ENCODE measurements around the gene UFC1.

UFC1 gene

DNA sequence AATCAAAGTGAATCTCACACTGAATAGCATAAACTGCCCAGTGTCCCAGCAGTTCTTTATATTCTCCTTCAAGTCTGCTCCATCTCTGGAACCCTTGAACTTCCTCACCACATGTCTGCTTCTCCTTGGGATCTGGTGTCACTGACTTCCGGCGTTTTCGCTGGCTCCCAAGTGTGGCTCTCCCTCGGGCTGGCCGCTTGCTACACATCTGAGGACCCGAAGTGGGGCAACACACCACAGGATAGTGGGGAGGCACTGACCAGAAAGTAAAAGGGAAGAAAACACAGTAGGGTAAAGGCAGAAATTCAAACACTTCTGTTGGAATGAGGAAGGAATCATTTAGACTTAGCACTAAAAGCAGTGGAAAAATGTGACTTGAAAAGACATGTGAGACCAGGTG lies 30.8 kb upstream of the UFC1 start:
- H3K9me3 ChIP-seq (ENCODE audit: control insufficient read depth, insufficient read depth, low read length), result no peaks in the 10 kb centered on the region
- H3K9me2 ChIP-seq (replicated peaks; ENCODE audit: control insufficient read depth, low read length), result no peaks in the 10 kb centered on the region
- no peak overlapping the region for H3K4me2 ChIP-seq (ENCODE audit: low read length)
- peaks cover 24% of the 10 kb centered on the region for H3K4me1 ChIP-seq (ENCODE audit: control insufficient read depth, low read length)
- peaks cover 81% of the 10 kb centered on the region for H3K36me3 ChIP-seq (ENCODE audit: control insufficient read depth, low read length)
- H3K27ac ChIP-seq (ENCODE audit: low read depth, low read length), result no peak overlapping the region
- no peaks in the 10 kb centered on the region for H4K20me1 ChIP-seq (ENCODE audit: control insufficient read depth, insufficient read depth, low read depth, low read length)
- no peak overlapping the region for H3K4me3 ChIP-seq (ENCODE audit: low read length)
- H3F3A ChIP-seq (ENCODE audit: control insufficient read depth, insufficient read depth), result 0 out of 2 replicates have a peak, but pooled peaks cover 2% of the 10 kb centered on the region
- no peak for TF ChIP-seq EZH2phosphoT487 (IDR thresholded peaks at IDR 0.05; ENCODE audit: borderline replicate concordance, low read length)
- TF ChIP-seq, protein P1, sequence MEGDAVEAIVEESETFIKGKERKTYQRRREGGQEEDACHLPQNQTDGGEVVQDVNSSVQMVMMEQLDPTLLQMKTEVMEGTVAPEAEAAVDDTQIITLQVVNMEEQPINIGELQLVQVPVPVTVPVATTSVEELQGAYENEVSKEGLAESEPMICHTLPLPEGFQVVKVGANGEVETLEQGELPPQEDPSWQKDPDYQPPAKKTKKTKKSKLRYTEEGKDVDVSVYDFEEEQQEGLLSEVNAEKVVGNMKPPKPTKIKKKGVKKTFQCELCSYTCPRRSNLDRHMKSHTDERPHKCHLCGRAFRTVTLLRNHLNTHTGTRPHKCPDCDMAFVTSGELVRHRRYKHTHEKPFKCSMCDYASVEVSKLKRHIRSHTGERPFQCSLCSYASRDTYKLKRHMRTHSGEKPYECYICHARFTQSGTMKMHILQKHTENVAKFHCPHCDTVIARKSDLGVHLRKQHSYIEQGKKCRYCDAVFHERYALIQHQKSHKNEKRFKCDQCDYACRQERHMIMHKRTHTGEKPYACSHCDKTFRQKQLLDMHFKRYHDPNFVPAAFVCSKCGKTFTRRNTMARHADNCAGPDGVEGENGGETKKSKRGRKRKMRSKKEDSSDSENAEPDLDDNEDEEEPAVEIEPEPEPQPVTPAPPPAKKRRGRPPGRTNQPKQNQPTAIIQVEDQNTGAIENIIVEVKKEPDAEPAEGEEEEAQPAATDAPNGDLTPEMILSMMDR (IDR thresholded peaks at IDR 0.05; ENCODE audit: low read depth, low read length, poor library complexity, severe bottlenecking), result no peak
- no peaks in the 10 kb centered on the region for H3K27me3 ChIP-seq (ENCODE audit: control insufficient read depth, low read length)
- peaks cover 29% of the 10 kb centered on the region for H3K79me2 ChIP-seq (ENCODE audit: control insufficient read depth, low read length)

DNA sequence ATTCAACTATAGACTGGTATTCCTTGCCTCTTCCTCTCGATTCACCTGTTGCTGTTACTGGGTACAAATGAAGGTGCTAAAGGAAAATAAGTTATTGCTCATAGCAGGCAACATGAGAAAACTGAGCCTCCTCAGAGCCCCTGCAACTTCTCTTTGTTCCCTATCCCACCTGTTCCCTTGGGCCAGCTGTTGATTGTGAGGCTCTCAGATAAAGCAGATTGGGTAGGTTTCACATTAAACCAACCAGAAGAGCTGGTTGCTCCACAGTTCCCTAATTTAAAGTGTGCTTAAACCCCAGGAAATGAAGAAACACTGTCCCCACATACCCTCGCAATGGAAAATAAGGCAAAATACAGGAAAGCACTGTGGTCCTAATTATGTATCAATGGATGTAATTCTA lies 26.1 kb upstream of the UFC1 start:
- Histone ChIP-seq H3K79me2 (ENCODE audit: control insufficient read depth, low read length) (peaks cover 38% of the 10 kb centered on the region), H3K9me2 (replicated peaks; ENCODE audit: control insufficient read depth, low read length) (no peaks in the 10 kb centered on the region), H3K36me3 (ENCODE audit: control insufficient read depth, low read length) (peaks cover 69% of the 10 kb centered on the region), H3K4me3 (ENCODE audit: low read length) (no peak overlapping the region), H3K27me3 (ENCODE audit: control insufficient read depth, low read length) (no peaks in the 10 kb centered on the region), H3K4me1 (ENCODE audit: control insufficient read depth, low read length) (peaks cover 14% of the 10 kb centered on the region), H3F3A (ENCODE audit: control insufficient read depth, insufficient read depth) (peaks cover 1% of the 10 kb centered on the region; the same call in 1 of the 2 replicates), H3K27ac (ENCODE audit: low read depth, low read length) (no peak overlapping the region), H3K4me2 (ENCODE audit: low read length) (no peak overlapping the region), H3K9me3 (ENCODE audit: control insufficient read depth, insufficient read depth, low read length) (no peaks in the 10 kb centered on the region), H4K20me1 (ENCODE audit: control insufficient read depth, insufficient read depth, low read depth, low read length) (no peaks in the 10 kb centered on the region)
- TF ChIP-seq, protein P1 (IDR thresholded peaks at IDR 0.05; ENCODE audit: low read depth, low read length, poor library complexity, severe bottlenecking), result no peak
- no peak for TF ChIP-seq EZH2phosphoT487 (IDR thresholded peaks at IDR 0.05; ENCODE audit: borderline replicate concordance, low read length)

DNA sequence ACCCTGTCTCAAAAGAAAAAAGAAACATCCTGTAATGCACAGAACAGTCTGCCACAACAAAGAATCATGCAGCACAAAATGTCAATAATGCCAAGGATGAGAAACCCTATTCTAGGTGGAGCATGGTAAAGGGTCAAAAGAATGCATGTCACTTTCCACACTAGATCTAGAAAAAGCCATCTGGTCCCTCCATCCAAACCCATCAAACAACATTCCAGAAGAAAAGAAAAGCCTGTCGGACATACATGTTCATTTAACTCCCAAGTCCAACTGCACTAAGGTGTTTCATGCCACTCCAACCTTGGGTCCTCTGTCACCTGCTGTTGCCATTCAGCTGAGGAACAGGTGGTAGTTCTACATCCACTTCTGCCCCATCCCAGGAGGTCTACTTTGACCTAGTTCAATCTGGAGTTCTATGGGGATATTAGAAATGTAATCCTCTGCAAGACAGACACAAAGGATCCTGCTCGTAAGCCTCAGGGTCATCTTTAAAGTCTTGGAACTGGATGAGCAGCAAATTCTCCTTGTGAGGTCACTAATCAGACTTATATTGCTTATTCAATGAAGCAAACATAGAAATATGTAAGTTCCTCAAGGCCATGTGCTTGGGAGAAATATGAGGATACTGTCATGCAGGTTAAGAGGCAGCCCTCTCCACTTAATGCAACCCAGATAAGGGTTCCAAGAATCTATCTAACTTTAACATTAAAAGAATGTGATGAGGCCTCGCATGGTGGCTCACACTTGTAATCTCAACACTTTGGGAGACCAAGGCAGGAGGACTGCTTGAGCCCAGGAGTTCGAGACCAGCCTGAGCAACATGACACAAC lies 25.0 kb upstream of the UFC1 start:
- Histone ChIP-seq H4K20me1 (ENCODE audit: control insufficient read depth, insufficient read depth, low read depth, low read length) (no peaks in the 10 kb centered on the region), H3F3A (ENCODE audit: control insufficient read depth, insufficient read depth) (no peaks in the 10 kb centered on the region; the same call in 1 of the 2 replicates), H3K9me2 (replicated peaks; ENCODE audit: control insufficient read depth, low read length) (no peaks in the 10 kb centered on the region), H3K36me3 (ENCODE audit: control insufficient read depth, low read length) (peaks cover 64% of the 10 kb centered on the region), H3K27ac (ENCODE audit: low read depth, low read length) (no peak overlapping the region), H3K9me3 (ENCODE audit: control insufficient read depth, insufficient read depth, low read length) (no peaks in the 10 kb centered on the region), H3K4me1 (ENCODE audit: control insufficient read depth, low read length) (peaks cover 19% of the 10 kb centered on the region), H3K27me3 (ENCODE audit: control insufficient read depth, low read length) (no peaks in the 10 kb centered on the region), H3K4me3 (ENCODE audit: low read length) (no peak overlapping the region), H3K79me2 (ENCODE audit: control insufficient read depth, low read length) (peaks cover 49% of the 10 kb centered on the region), H3K4me2 (ENCODE audit: low read length) (no peak overlapping the region)
- TF ChIP-seq EZH2phosphoT487 (IDR thresholded peaks at IDR 0.05; ENCODE audit: borderline replicate concordance, low read length), result no peak
- TF ChIP-seq, protein P1 (IDR thresholded peaks at IDR 0.05; ENCODE audit: low read depth, low read length, poor library complexity, severe bottlenecking), result no peak

All from DOHH2 (cell line).